ENCODE data around the gene MARCHF9. TPM values are rescaled to one million over a fixed set of nuclear protein-coding genes. Genes with fewer than 3 reads are reported as not detected.

The MARCHF9 gene
- total RNA-seq, 2 donors from 2014 or later: 17.4 to 26.4 TPM

Other genes starting within 250 kb of the MARCHF9 start
- 10 to 100 TPM; 24.9 to 79.8 TPM for gene DDIT3, start 234.6 kb upstream of the MARCHF9 start, total RNA-seq
- gene MBD6, start 232.3 kb upstream of the MARCHF9 start, total RNA-seq: 10 to 100 TPM; 66.4 to 77.5 TPM
- 100 to 1,000 TPM in 1 of 2 donors, 10 to 100 TPM in 1; 77.1 to 122 TPM for gene DCTN2, start 207.9 kb upstream of the MARCHF9 start, total RNA-seq
- 1 to 10 TPM in 1 of 2 donors, under 1 TPM in 1; 0.75 to 3.4 TPM for gene KIF5A, start 205.1 kb upstream of the MARCHF9 start, total RNA-seq
- 10 to 100 TPM; 13.8 to 43.7 TPM for gene PIP4K2C, start 163.9 kb upstream of the MARCHF9 start, total RNA-seq
- 10 to 100 TPM; 14.5 to 33.5 TPM for gene DTX3, start 150.3 kb upstream of the MARCHF9 start, total RNA-seq
- gene ARHGEF25, start 143.7 kb upstream of the MARCHF9 start, total RNA-seq: 1 to 10 TPM in 1 of 2 donors, under 1 TPM in 1; 0.68 to 4.8 TPM
- 1 to 10 TPM; 2.6 to 3.2 TPM for gene B4GALNT1, start 121.9 kb upstream of the MARCHF9 start, total RNA-seq
- 100 to 1,000 TPM in 1 of 2 donors, 10 to 100 TPM in 1; 87.1 to 116 TPM for gene OS9, start 61.0 kb upstream of the MARCHF9 start, total RNA-seq
- gene AGAP2, start 16.4 kb upstream of the MARCHF9 start, total RNA-seq: 10 to 100 TPM; 28.9 to 38.4 TPM
- 10 to 100 TPM in 1 of 2 donors, 1 to 10 TPM in 1; 9.7 to 15.1 TPM for gene TSPAN31, start 10.1 kb upstream of the MARCHF9 start, total RNA-seq
- 100 to 1,000 TPM; 183 to 191 TPM for gene CDK4, start 2.8 kb upstream of the MARCHF9 start, total RNA-seq
- gene CYP27B1, start 12.0 kb downstream of the MARCHF9 start, total RNA-seq: 10 to 100 TPM in 1 of 2 donors, 1 to 10 TPM in 1; 7.6 to 14.7 TPM
- gene METTL1, start 17.0 kb downstream of the MARCHF9 start, total RNA-seq: 10 to 100 TPM; 21.3 to 28.5 TPM
- 1 to 10 TPM; 3.1 to 3.6 TPM for gene EEF1AKMT3, start 17.5 kb downstream of the MARCHF9 start, total RNA-seq
- 10 to 100 TPM; 35.9 to 50.2 TPM for gene TSFM, start 27.7 kb downstream of the MARCHF9 start, total RNA-seq
- 1 to 10 TPM in 1 of 2 donors, under 1 TPM in 1; 0.23 to 3.1 TPM for gene AVIL, start 63.6 kb downstream of the MARCHF9 start, total RNA-seq
- gene CTDSP2, start 91.6 kb downstream of the MARCHF9 start, total RNA-seq: 100 to 1,000 TPM in 1 of 2 donors, 10 to 100 TPM in 1; 76.3 to 103 TPM
- 10 to 100 TPM; 15.3 to 15.5 TPM for gene ATP23, start 186.5 kb downstream of the MARCHF9 start, total RNA-seq

All from activated naive CD4-positive, alpha-beta T cell treated with anti-CD3 and anti-CD28 coated beads, Interleukin-2, amount 50 U/mL, for 72 hours (primary cell).